Testis (tissue), 2 donors: ENCODE results near the gene THSD7A.

Experiments
- CTCF ChIP-seq, 3 experiments: fragments of 450-650 bp in 2 of 3; fragments of 200-600 bp in 1 of 3; sonication (generic) in 1 of 3; IDR thresholded peaks; one replicate each; pipeline ENCODE4 v1.5.1; 2016 to 2019; ENCODE audit warnings: antibody characterized with exemption in 3 of 3, mild to moderate bottlenecking in 2 of 3, moderate library complexity in 1 of 3
- POLR2A ChIP-seq: fragments of 450-650 bp; IDR thresholded peaks from one replicate; pipeline ENCODE4 v1.6.1; 2017; ENCODE audit warnings: antibody characterized with exemption, mild to moderate bottlenecking, moderate library complexity

GRCh38 chr7:11681461-11681860, 150.5 kb downstream of the THSD7A start:
- TF ChIP-seq POLR2A (no peak), CTCF (IDR thresholded peaks at IDR 0.05) (no peak)
